Upper lobe of right lung (tissue), 1 donor: ENCODE data around the gene GPR61. TPM values are rescaled to one million over a fixed set of nuclear protein-coding genes. Genes with fewer than 3 reads are reported as not detected.

Experiments used
- ATAC-seq: fragments of 200-7000 bp; cut with Tn5 transposase; one replicate; pipeline ENCODE4 v1.9.1; 2020; ENCODE audit warnings: mild to moderate bottlenecking, moderate library complexity
- DNase-seq: peaks from one replicate; pipeline ENCODE4 v3.0.0-alpha.2; 2020
- H3K27ac ChIP-seq: fragments of 200-600 bp; one replicate; pipeline ENCODE4 v1.8.0; 2022
- H3K27me3 ChIP-seq: fragments of 200-600 bp; one replicate; pipeline ENCODE4 v1.8.0; 2022; ENCODE audit warnings: mild to moderate bottlenecking
- H3K36me3 ChIP-seq: fragments of 200-600 bp; one replicate; pipeline ENCODE4 v1.8.0; 2022
- H3K4me1 ChIP-seq: fragments of 200-600 bp; one replicate; pipeline ENCODE4 v1.8.0; 2022
- H3K4me3 ChIP-seq: fragments of 200-600 bp; one replicate; pipeline ENCODE4 v1.8.0; 2022; ENCODE audit warnings: mild to moderate bottlenecking
- H3K9me3 ChIP-seq: fragments of 200-600 bp; one replicate; pipeline ENCODE4 v1.8.0; 2022
- intact Hi-C: fragments of 100-400 bp; cut with DNase I; formaldehyde crosslinking; loops from one replicate; pipeline ENCODE4 v1.11.0; 2022
- total RNA-seq: library from RNA; stranded (reverse); fragmentation: NEBNext Ultra II Directional; extraction: Animal tissue kit (Norgen Biotek cat#: 25700); gene quantifications from one replicate; pipeline ENCODE4 v1.2.1, GENCODE V29; 2021
- TF ChIP-seq, protein P1 (sequence below): fragments of 200-600 bp; IDR thresholded peaks from one replicate; pipeline ENCODE4 v1.8.0; 2022; ENCODE audit warnings: antibody characterized with exemption
- donor health status: DM: no; HTN: yes; CAD: no; lungs with severe emphysema.

GPR61 gene
- total RNA-seq, 1 donor from 2014 or later, result not detected

DNA sequence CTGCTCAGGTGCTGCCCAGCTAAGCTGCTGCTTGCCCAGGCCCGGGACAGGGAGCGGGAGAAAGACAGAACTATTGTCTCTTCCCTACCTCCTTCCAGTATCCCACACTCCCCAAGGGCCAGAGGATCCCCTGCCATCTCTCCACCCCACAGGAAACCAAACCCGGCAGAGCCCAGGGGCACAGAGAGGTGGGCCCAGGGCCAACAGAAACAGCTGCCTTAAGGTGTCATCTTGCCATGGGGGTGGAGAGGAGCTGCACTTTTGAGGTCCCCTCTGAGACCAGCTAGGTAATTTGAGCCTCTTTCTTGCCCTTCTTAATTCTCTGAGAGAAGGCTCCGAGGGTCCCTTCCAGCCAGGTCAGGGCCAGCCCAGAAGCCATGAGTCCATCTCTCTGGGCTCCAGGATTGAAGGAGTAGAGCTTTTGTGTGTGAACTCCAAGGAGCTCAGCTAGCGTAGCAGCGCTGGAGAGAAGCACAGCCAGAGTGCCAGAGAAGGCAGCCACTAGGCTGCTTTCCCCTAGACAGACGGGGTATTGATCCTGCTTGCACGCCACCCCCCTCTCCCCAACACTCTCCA lies 9.7 kb upstream of the GPR61 start:
- H3K4me3 ChIP-seq, result no peak overlapping the region
- intact Hi-C loops, result loop anchor here (5.0 kb wide), 1 partner anchor 38 kb away; the partner anchor contains the start of gene CYB561D1
- no peaks in the 10 kb centered on the region for H3K36me3 ChIP-seq
- no peaks in the 10 kb centered on the region for H3K27me3 ChIP-seq
- no peak for DNase-seq
- no peak for ATAC-seq
- TF ChIP-seq, protein P1, sequence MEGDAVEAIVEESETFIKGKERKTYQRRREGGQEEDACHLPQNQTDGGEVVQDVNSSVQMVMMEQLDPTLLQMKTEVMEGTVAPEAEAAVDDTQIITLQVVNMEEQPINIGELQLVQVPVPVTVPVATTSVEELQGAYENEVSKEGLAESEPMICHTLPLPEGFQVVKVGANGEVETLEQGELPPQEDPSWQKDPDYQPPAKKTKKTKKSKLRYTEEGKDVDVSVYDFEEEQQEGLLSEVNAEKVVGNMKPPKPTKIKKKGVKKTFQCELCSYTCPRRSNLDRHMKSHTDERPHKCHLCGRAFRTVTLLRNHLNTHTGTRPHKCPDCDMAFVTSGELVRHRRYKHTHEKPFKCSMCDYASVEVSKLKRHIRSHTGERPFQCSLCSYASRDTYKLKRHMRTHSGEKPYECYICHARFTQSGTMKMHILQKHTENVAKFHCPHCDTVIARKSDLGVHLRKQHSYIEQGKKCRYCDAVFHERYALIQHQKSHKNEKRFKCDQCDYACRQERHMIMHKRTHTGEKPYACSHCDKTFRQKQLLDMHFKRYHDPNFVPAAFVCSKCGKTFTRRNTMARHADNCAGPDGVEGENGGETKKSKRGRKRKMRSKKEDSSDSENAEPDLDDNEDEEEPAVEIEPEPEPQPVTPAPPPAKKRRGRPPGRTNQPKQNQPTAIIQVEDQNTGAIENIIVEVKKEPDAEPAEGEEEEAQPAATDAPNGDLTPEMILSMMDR, result no peak
- H3K27ac ChIP-seq, result peak overlapping the region; percentile 24
- H3K9me3 ChIP-seq, result no peaks in the 10 kb centered on the region
- peaks cover 10% of the 10 kb centered on the region for H3K4me1 ChIP-seq

- no peaks in the 10 kb centered on the region for H3K27me3 ChIP-seq
- no peak overlapping the region for H3K4me3 ChIP-seq
- H3K27ac ChIP-seq, result peak overlapping the region; percentile 24
- H3K4me1 ChIP-seq, result peaks cover 10% of the 10 kb centered on the region
- TF ChIP-seq, protein P1, result no peak
- H3K36me3 ChIP-seq, result no peaks in the 10 kb centered on the region
- ATAC-seq, result no peak
- DNase-seq, result no peak
- intact Hi-C loops, result loop anchor here (5.0 kb wide), 1 partner anchor 38 kb away; the partner anchor contains the start of gene CYB561D1
- H3K9me3 ChIP-seq, result no peaks in the 10 kb centered on the region
Measured at GRCh38 chr1:109530457-109531087, 9.1 kb upstream of the GPR61 start.

DNA sequence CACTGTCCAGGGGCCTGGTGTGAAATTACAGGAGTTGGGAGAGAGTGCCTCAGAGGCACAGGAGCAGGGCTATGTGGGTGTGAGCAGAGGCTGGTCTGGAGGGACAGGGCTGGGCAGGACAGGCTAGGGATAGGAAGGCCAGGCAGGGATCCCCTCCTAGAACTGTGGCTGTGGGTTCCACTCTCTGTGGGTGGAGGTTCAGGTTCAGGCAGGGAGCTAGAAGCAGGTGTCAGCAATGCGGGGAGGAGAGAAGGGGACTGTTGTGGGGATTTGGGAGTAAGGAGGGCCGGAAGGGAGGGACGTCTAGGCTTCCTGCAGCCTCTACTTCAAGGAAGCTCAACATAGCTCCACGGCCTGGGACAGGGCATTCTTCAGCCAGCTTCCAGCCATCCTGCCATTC lies 8.3 kb upstream of the GPR61 start:
- Histone ChIP-seq H3K4me1 (peaks cover 10% of the 10 kb centered on the region), H3K36me3 (no peaks in the 10 kb centered on the region), H3K27ac (no peak overlapping the region), H3K27me3 (no peaks in the 10 kb centered on the region), H3K9me3 (no peaks in the 10 kb centered on the region), H3K4me3 (no peak overlapping the region)
- TF ChIP-seq, protein P1, result no peak
- DNase-seq (no peak), ATAC-seq (no peak)
- intact Hi-C loops, result loop anchor here (5.0 kb wide), 1 partner anchor 39 kb away; the partner anchor contains the start of gene CYB561D1

DNA sequence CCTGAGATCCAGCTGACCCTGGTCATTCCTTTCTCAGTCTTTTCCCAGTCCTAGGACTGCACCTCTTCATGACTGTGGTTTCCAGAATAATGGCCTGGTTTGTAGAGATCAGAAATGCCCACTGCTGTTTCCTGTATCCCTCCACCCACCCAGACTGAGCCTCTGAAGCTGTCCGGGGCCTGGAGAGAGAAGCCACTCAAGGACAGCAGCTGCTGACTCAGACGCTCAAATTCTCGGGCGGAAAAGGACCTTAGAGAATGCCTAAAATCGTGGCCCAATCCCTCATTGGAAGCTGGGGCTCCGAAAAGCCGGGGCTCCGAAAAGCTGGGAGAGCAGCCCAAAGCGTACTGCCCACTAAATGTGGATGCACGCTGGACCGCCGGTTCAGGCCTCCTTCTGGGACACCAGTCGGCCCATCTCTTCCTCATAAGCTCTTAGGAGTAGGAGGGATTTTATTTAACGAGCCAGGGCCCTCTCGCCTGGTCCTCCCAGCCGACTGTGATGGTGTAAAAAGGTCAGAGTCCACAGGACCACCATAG lies 7.8 kb upstream of the GPR61 start:
- no peaks in the 10 kb centered on the region for H3K36me3 ChIP-seq
- DNase-seq, result no peak
- no peak overlapping the region for H3K27ac ChIP-seq

DNA sequence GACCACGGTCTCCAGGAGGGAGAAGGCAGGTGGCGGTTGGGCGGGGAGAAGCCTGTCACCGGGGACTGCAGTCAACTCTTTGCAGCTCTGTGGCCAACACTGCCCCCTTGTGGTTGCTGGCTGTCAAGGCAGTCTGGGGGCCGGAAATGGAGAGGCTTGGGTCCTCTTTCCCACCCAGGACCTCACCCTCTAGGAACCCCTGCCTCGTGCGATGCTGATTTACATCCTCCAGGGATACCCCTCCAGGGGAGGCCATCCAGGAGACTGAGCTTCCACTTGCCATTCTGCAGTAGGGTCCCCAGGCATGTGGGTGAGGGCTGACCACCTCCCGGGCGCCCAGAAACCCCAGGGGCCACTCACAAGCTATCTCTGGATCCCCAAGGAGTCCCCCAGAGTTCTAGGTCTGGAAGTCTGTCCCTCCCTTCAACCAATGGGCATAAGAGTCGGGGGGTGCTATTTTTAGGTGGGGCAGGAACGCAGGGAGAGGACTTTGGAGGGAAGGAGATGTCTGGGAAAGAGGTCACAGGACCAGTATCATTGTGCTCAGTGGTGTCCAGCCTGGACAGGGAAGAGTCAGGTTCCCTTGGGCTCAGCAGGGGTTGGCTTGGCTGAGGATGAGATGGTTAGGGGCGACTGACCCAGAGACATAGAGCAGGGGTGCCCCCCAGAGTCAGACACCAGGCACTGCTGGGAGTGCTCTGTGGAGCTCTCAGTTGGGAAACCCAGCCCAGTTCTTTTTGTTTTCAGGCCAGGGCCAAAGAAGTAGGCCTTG lies 7.1 kb upstream of the GPR61 start:
- Histone ChIP-seq H3K27ac (no peak overlapping the region), H3K27me3 (no peaks in the 10 kb centered on the region), H3K9me3 (no peaks in the 10 kb centered on the region), H3K4me3 (no peak overlapping the region), H3K4me1 (peaks cover 10% of the 10 kb centered on the region), H3K36me3 (no peaks in the 10 kb centered on the region)
- ATAC-seq (peak; percentile 92), DNase-seq (peak; percentile 86)
- intact Hi-C loops, result loop anchor here (5.0 kb wide), 1 partner anchor 40 kb away; the partner anchor contains the start of gene CYB561D1
- TF ChIP-seq, protein P1, result peak; percentile 96

More for the DNA sequence above, 7.8 kb upstream of the GPR61 start:
- Histone ChIP-seq H3K9me3 (no peaks in the 10 kb centered on the region), H3K4me1 (peaks cover 10% of the 10 kb centered on the region), H3K4me3 (no peak overlapping the region), H3K27me3 (no peaks in the 10 kb centered on the region)
- no peak for ATAC-seq
- intact Hi-C loops, result loop anchor here (5.0 kb wide), 1 partner anchor 40 kb away; the partner anchor contains the start of gene CYB561D1
- TF ChIP-seq, protein P1, result no peak
